Dendritic cell treated with granulocyte-macrophage colony-stimulating factor and Interleukin-4, amounts not matched to agents 40 ng/mL and 50 ng/mL, for 4 days (primary cell): ENCODE results near the gene HSF4.

Experiments
- H3K27ac Mint-ChIP-seq: one replicate; pipeline ENCODE4 v1.8.0; 2022; ENCODE audit warnings: mild to moderate bottlenecking, mixed read lengths
- H3K27me3 Mint-ChIP-seq: one replicate; pipeline ENCODE4 v1.8.0; 2022; ENCODE audit warnings: mild to moderate bottlenecking, mixed read lengths
- H3K36me3 Mint-ChIP-seq: one replicate; pipeline ENCODE4 v1.8.0; 2022; ENCODE audit warnings: low read depth, mixed read lengths
- H3K4me1 Mint-ChIP-seq: one replicate; pipeline ENCODE4 v1.8.0; 2022; ENCODE audit warnings: low read depth, mixed read lengths
- H3K4me3 Mint-ChIP-seq: one replicate; pipeline ENCODE4 v1.8.0; 2022; ENCODE audit warnings: mild to moderate bottlenecking, moderate library complexity, mixed read lengths
- H3K9me3 Mint-ChIP-seq: one replicate; pipeline ENCODE4 v1.8.0; 2022; ENCODE audit warnings: mixed read lengths
- intact Hi-C: fragments of 100-400 bp; cut with micrococcal nuclease; formaldehyde crosslinking; loops from one replicate; pipeline ENCODE4 v1.15.0; 2022

Gene HSF4

DNA sequence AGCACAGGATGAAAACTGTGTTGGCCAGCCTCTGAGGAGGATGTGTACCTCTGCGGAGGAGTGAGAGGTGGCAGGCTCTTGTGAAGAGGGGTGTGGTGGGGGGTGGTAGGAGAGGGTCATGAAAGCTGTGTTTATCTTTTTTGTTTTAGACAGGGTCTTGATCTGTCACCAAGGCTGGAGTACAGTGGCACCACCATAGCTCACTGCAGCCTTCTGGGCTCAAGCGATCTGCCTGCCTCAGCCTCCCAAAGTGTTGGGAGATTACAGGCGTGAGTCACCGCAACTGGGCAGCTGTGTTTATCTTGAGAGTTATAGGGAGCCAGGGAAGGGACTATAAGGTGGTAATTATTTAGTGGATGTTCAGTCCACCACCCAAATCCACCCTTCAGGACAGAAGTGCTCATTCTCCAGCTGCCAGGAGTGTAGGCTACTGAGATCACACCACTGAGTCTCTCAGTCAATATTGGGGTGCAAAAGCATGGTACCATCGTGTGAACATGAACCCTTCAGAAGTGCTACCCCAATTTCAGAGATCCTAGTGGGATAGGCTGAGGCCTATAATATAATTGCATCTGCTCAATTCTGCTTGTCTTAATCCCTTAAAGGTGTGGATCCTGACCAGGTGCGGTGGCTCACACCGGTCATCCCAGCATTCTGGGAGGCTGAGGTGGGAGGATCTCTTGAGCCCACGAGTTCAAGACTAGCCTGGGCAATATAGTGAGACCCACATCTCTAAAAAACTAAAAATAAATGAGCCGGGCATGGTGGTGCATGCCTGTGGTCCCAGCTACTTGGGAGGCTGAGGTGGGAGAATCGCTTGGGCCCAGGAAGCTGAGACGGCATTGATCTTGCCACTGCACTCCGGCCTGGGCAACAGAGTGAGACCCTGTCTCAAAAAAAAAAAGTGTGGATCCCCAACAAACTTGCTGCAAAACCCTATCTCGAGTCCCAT, 26.2 kb downstream of the HSF4 start:
- intact Hi-C loops, result no loop called here
- H3K36me3 Mint-ChIP-seq, result peaks cover 34% of the 10 kb centered on the region
- peaks cover 11% of the 10 kb centered on the region for H3K27me3 Mint-ChIP-seq
- no peak overlapping the region for H3K4me3 Mint-ChIP-seq
- H3K27ac Mint-ChIP-seq, result no peak overlapping the region
- no peaks in the 10 kb centered on the region for H3K9me3 Mint-ChIP-seq
- peaks cover 37% of the 10 kb centered on the region for H3K4me1 Mint-ChIP-seq

DNA sequence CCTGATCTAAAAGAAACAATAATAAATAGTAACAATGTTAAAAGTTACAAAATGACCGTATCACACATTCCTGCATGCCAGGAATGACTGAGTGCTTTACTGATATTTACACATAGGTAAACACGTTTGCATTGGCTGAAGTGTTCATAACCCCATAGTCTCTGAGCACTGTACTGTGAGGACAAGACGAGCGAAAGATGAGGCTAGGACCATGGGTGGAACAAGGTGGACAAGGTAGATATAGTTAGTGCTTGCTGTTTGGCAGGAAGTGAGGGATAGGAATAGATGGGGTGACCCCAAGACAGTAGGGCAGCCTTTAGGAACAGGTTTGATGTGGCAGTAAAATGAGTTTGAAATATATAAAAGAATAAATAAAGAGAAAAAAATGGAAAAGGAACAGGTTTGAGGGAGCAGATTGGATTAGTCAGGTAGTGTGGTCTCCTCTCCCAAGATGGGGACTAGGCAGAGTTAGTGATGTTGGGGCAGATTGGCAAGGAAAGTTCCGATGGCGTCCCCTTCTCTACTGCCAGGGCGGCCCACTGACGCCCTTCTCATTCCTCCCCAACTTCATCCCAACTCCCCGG, 27.0 kb downstream of the HSF4 start:
- H3K4me1 Mint-ChIP-seq, result peaks cover 44% of the 10 kb centered on the region
- H3K4me3 Mint-ChIP-seq, result peak overlapping the region; percentile 83
- H3K36me3 Mint-ChIP-seq, result peaks cover 42% of the 10 kb centered on the region
- H3K27me3 Mint-ChIP-seq, result peaks cover 6% of the 10 kb centered on the region
- intact Hi-C loops, result no loop called here
- no peaks in the 10 kb centered on the region for H3K9me3 Mint-ChIP-seq
- H3K27ac Mint-ChIP-seq, result no peak overlapping the region

DNA sequence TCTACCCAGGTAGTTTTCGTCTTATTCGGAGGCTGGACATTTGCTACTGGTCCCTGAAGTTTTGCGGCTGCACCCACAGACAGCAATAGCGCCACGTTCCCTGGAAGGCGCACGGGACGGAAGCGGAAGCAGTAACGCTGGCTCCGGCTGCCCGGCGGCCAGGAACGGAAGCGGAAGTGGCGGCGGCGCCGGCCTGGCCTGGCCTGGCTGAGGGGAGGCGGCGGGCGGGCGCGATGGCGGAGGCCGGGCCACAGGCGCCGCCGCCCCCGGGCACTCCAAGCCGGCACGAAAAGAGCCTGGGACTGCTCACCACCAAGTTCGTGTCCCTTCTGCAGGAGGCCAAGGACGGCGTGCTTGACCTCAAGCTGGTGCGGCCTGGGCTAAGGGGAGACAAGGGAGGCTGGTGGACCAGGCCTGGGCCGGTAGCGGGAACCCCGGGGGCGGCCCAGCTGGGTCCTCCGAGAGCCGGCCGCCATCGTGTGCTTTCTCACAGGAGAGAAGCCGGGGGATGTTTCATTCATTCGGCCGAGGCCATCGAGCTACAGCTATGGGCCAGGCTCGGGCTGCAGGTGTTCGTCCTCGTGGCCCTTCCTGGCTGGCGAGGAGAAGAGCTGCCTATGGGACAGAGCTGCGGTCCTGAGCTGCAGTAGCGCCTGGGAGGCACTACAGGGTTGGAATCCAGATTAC, 27.6 kb downstream of the HSF4 start, which contains the start of gene E2F4:
TSS of gene E2F4 (plus strand) at position 161 of the 687 bp plus-strand sequence. CDS start at position 234, 73 bp downstream.
- H3K9me3 Mint-ChIP-seq, result no peaks in the 10 kb centered on the region
- intact Hi-C loops, result loop anchor here (2.0 kb wide), 1 partner anchor 35 kb away; the partner anchor contains the start of gene TMEM208
- peaks cover 48% of the 10 kb centered on the region for H3K36me3 Mint-ChIP-seq
- H3K4me3 Mint-ChIP-seq, result peak within 1 kb of the TSS; percentile 83
- H3K27ac Mint-ChIP-seq, result peak within 1 kb of the TSS; percentile 79
- peaks cover 50% of the 10 kb centered on the region for H3K4me1 Mint-ChIP-seq
- H3K27me3 Mint-ChIP-seq, result peaks cover under 1% of the 10 kb centered on the region

DNA sequence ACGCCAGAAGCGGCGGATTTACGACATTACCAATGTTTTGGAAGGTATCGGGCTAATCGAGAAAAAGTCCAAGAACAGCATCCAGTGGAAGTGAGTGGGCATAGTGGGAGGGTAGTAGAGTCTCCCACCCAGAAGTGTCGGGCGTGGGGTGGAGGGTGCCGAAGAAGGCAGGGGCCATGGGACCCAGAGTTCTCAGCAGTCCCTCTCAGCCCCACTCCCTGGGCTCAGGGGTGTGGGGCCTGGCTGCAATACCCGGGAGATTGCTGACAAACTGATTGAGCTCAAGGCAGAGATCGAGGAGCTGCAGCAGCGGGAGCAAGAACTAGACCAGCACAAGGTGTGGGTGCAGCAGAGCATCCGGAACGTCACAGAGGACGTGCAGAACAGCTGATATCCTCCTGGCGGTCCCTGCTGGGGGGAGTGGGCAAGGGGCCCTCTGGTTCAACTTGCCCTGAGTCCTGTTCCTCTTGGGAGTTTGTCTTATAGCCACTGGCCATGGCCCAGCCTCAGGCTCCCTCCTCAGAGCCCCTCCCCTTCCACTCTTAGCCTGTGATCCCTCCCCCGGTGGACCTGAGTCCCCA, 28.3 kb downstream of the HSF4 start:
- no peaks in the 10 kb centered on the region for H3K27me3 Mint-ChIP-seq
- H3K4me1 Mint-ChIP-seq, result peaks cover 58% of the 10 kb centered on the region
- H3K36me3 Mint-ChIP-seq, result peaks cover 56% of the 10 kb centered on the region
- no peaks in the 10 kb centered on the region for H3K9me3 Mint-ChIP-seq
- peak overlapping the region; percentile 79 for H3K27ac Mint-ChIP-seq
- intact Hi-C loops, result loop anchor here (2.0 kb wide), 1 partner anchor 34 kb away; the partner anchor contains the start of gene TMEM208
- H3K4me3 Mint-ChIP-seq, result peak overlapping the region; percentile 83

DNA sequence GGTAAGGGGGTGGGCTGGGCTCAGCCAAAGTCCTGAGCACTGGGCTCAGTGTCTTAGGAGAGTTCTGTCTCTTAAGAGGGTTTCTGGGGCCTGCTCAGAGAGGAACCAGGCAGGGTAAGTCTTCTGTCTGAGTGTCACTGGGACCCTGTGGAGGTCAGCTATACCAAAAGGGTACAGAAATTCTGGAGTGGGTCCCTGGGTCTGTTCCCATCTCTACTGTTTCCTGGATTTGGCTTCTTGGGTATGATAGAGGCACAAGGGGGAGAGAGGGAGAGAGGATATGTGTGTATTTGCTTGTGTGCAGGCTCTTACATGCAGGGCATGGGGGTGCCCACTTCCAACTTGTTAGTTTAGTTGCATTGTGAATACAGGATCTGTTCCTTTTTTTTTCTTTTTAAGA, 29.0 kb downstream of the HSF4 start:
- H3K4me3 Mint-ChIP-seq, result peak overlapping the region; percentile 83
- H3K9me3 Mint-ChIP-seq, result no peaks in the 10 kb centered on the region
- intact Hi-C loops, result loop anchor here (2.0 kb wide), 1 partner anchor 33 kb away; the partner anchor contains the start of gene TMEM208
- H3K27ac Mint-ChIP-seq, result peak overlapping the region; percentile 79
- no peaks in the 10 kb centered on the region for H3K27me3 Mint-ChIP-seq
- H3K4me1 Mint-ChIP-seq, result peaks cover 64% of the 10 kb centered on the region
- peaks cover 62% of the 10 kb centered on the region for H3K36me3 Mint-ChIP-seq

DNA sequence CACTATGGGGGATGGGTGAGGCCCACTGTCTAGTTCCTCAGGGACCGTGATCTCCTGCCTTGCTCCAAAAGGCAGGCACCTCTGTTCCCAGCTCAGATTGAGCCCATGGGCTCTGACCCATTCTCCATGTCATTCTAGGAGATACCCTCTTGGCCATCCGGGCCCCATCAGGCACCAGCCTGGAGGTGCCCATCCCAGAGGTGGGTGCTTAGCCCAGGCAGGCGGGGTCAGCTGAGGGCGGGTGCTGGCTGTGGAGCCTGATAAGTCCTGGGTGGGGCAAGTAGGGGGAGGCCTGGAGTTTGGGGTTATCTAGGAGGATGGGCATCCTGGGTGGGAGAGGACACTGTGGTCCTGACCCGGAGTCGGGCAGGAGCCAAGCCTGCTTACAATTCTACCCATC, 29.7 kb downstream of the HSF4 start:
- Mint-ChIP-seq H3K9me3 (no peaks in the 10 kb centered on the region), H3K36me3 (peaks cover 65% of the 10 kb centered on the region), H3K4me1 (peaks cover 66% of the 10 kb centered on the region), H3K27ac (peak overlapping the region; percentile 79), H3K4me3 (no peak overlapping the region), H3K27me3 (no peaks in the 10 kb centered on the region)
- intact Hi-C loops, result no loop called here

DNA sequence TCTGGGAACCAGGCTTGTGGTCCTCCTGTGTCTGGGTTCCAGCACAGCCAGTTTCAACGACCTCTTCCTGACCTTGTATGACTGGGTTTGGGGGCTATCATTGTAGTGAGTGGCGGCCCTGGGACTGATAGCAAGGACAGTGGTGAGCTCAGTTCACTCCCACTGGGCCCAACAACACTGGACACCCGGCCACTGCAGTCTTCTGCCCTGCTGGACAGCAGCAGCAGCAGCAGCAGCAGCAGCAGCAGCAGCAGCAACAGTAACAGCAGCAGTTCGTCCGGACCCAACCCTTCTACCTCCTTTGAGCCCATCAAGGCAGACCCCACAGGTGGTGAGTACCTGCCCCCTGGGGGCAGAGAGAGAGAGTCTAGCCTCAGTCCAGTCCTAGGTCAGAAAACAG, 31.1 kb downstream of the HSF4 start:
- Mint-ChIP-seq H3K27ac (no peak overlapping the region), H3K27me3 (no peaks in the 10 kb centered on the region), H3K4me3 (no peak overlapping the region), H3K36me3 (peaks cover 79% of the 10 kb centered on the region), H3K4me1 (peaks cover 74% of the 10 kb centered on the region), H3K9me3 (no peaks in the 10 kb centered on the region)
- intact Hi-C loops, result loop anchor here (5.0 kb wide), 1 partner anchor 47 kb away; no protein-coding TSS in a partner anchor

DNA sequence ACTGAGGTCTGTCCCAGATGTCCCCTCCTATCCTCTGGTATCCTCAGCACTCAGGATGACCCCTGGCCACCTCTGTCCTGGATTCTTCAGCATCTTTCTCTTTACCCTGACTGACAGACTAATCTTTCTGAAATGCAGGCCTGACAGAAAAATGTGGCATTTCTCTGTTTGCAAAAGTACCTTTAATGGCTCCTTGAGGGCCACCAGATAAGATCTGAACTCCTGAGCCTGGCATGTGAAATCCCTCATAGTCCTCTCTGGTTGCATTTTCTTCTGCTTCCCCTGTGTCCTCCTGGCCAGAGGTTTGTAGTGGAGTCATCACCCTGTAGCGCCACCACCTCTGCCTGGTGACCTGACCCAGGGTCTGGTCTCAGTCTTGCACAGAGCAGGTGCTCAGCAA, 32.3 kb downstream of the HSF4 start:
- intact Hi-C loops, result loop anchor here (5.0 kb wide), 1 partner anchor 45 kb away; no protein-coding TSS in a partner anchor
- Mint-ChIP-seq H3K4me1 (peaks cover 67% of the 10 kb centered on the region), H3K27ac (no peak overlapping the region), H3K36me3 (peaks cover 91% of the 10 kb centered on the region), H3K4me3 (no peak overlapping the region), H3K9me3 (no peaks in the 10 kb centered on the region), H3K27me3 (no peaks in the 10 kb centered on the region)

DNA sequence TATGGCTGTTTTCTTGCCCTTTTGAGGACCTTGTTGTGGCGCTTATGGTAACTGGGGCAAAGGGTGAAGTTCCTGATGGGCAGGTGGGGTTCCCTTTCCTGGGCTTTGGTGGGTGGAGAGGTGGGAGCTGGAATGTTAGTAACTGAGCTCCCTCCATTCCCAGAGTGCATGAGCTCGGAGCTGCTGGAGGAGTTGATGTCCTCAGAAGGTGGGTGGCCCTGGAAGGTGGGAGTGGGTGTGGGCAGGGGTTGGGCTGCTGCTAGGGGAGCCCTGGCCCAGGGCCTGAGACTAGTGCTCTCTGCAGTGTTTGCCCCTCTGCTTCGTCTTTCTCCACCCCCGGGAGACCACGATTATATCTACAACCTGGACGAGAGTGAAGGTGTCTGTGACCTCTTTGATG, 33.2 kb downstream of the HSF4 start:
- peaks cover 93% of the 10 kb centered on the region for H3K36me3 Mint-ChIP-seq
- H3K4me1 Mint-ChIP-seq, result peaks cover 63% of the 10 kb centered on the region
- H3K4me3 Mint-ChIP-seq, result no peak overlapping the region
- no peaks in the 10 kb centered on the region for H3K27me3 Mint-ChIP-seq
- intact Hi-C loops, result loop anchor here (5.0 kb wide), 1 partner anchor 45 kb away; no protein-coding TSS in a partner anchor
- no peaks in the 10 kb centered on the region for H3K9me3 Mint-ChIP-seq
- H3K27ac Mint-ChIP-seq, result peak overlapping the region; percentile 70

DNA sequence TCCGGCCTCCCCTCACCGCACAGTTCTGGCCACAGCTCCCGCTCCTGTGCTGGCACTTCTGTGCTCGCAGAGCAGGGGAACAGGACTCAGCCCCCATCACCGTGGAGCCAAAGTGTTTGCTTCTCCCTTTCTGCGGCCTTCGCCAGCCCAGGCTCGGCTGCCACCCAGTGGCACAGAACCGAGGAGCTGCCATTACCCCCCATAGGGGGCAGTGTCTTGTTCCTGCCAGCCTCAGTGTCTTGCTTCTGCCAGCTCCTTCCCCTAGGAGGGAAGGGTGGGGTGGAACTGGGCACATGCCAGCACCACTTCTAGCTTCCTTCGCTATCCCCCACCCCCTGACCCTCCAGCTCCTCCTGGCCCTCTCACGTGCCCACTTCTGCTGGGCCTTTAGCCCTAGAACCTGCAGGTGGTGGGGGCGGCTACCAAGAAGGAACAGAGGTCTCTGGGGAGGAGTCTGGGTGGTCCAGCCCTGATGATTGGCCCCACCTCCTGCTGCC, 33.7 kb downstream of the HSF4 start:
- peak overlapping the region; percentile 70 for H3K27ac Mint-ChIP-seq
- peaks cover 57% of the 10 kb centered on the region for H3K4me1 Mint-ChIP-seq
- no peak overlapping the region for H3K4me3 Mint-ChIP-seq
- intact Hi-C loops, result loop anchor here (5.0 kb wide), 1 partner anchor 44 kb away; no protein-coding TSS in a partner anchor
- no peaks in the 10 kb centered on the region for H3K9me3 Mint-ChIP-seq
- no peaks in the 10 kb centered on the region for H3K27me3 Mint-ChIP-seq
- peaks cover 95% of the 10 kb centered on the region for H3K36me3 Mint-ChIP-seq

DNA sequence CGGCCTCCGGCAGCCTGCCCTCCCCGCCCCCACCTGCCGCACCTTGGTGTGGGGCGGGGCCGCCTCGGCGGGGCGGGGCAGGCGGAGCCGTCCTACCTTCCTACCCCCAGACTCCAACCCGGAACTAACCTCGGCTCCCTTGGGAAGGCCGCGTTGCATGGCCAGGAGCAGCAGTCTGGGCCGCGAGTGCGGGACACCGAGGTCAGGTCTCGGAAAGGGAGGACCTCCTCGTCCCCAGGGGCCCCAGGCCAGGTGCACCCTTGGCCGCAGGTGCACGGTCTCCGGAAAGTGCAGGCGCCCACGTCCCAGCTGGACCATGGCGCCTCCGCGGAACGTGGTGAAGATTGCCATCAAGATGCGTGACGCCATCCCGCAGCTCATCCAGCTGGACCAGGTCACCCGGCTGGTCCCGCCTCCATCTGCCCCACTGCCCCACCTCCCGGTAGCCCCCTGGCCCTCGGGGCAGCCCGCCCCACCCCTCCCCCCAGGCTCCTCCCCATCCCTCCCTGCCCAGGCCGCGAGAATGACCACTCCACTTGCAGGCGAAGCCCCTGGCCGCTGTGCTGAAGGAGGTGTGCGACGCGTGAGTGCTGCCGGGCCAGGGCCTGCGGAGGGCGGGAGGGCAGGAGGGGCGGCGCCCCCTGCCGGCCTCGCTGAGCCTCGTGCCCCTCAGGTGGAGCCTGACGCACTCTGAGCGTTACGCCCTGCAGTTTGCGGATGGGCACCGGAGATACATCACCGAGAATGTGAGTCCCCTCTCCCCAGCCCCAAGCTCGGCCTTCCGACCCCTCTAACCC, 34.7 kb downstream of the HSF4 start, which contains the start of gene ELMO3:
TSS of gene ELMO3 (plus strand) at position 121 of the 797 bp plus-strand sequence. CDS start at position 317, 196 bp downstream.
- no peaks in the 10 kb centered on the region for H3K9me3 Mint-ChIP-seq
- peak within 1 kb of the TSS; percentile 70 for H3K27ac Mint-ChIP-seq
- H3K27me3 Mint-ChIP-seq, result no peaks in the 10 kb centered on the region
- intact Hi-C loops, result loop anchor here (5.0 kb wide), 1 partner anchor 43 kb away; no protein-coding TSS in a partner anchor
- H3K36me3 Mint-ChIP-seq, result peaks cover 95% of the 10 kb centered on the region
- peaks cover 48% of the 10 kb centered on the region for H3K4me1 Mint-ChIP-seq
- H3K4me3 Mint-ChIP-seq, result no peak within 1 kb of the TSS

DNA sequence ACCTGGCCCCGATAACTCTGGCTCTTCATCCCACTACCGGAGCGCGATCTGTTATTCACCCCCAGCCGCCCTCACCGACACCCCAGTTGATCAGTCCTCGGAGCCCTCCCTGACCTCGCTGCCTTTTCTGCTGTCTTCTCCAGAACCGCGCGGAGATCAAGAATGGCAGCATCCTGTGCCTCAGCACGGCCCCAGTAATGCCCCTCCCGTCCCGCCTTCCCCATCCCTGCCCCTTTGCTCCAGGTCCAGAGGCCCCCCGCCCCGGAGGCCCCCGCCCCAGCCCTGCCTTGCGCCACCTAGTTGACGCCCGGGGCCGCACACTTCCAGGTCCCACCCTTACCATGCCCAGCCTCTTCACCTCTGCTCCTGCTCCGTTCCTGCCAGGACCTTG, 35.3 kb downstream of the HSF4 start:
- Mint-ChIP-seq H3K27me3 (no peaks in the 10 kb centered on the region), H3K9me3 (no peaks in the 10 kb centered on the region), H3K27ac (peak overlapping the region; percentile 23), H3K36me3 (peaks cover 95% of the 10 kb centered on the region), H3K4me1 (peaks cover 42% of the 10 kb centered on the region), H3K4me3 (no peak overlapping the region)
- intact Hi-C loops, result loop anchor here (5.0 kb wide), 1 partner anchor 42 kb away; no protein-coding TSS in a partner anchor
